GM21723 (cell line): Measurements from ENCODE around the gene LIMK2.

ENCODE experiments used
- ATAC-seq: cut with Tn5 transposase; IDR thresholded peaks from one replicate; pipeline ENCODE4 v1.9.1; 2021; ENCODE audit warnings: mild to moderate bottlenecking, moderate library complexity; ENCODE audit not compliant: unreplicated experiment

The LIMK2 gene

GRCh38 chr22:31271026-31271425 is 58.9 kb downstream of the LIMK2 start:
- ATAC-seq: no peak

- no peak for ATAC-seq
Measured at GRCh38 chr22:31271485-31271884, 59.4 kb downstream of the LIMK2 start.

GRCh38 chr22:31272522-31273446 is 60.7 kb downstream of the LIMK2 start:
- ATAC-seq: no peak

GRCh38 chr22:31274017-31274416 is 61.9 kb downstream of the LIMK2 start:
- ATAC-seq: no peak

GRCh38 chr22:31275018-31275417 is 62.9 kb downstream of the LIMK2 start:
- ATAC-seq: no peak

GRCh38 chr22:31275576-31275975 is 63.5 kb downstream of the LIMK2 start:
- no peak for ATAC-seq

- no peak for ATAC-seq
Measured at GRCh38 chr22:31276426-31277167, 64.5 kb downstream of the LIMK2 start.

GRCh38 chr22:31277741-31278140 is 65.6 kb downstream of the LIMK2 start:
- ATAC-seq: no peak

GRCh38 chr22:31278151-31278621 is 66.1 kb downstream of the LIMK2 start:
- ATAC-seq: no peak

- ATAC-seq: no peak
Measured at GRCh38 chr22:31278626-31279326, 66.7 kb downstream of the LIMK2 start.

- no peak for ATAC-seq
Measured at GRCh38 chr22:31279327-31279669, 67.2 kb downstream of the LIMK2 start.

- ATAC-seq: no peak
Measured at GRCh38 chr22:31279821-31280505, 67.9 kb downstream of the LIMK2 start.

- ATAC-seq: no peak
Measured at GRCh38 chr22:31281733-31282132, 69.6 kb downstream of the LIMK2 start.

- no peak for ATAC-seq
Measured at GRCh38 chr22:31282748-31283468, 70.8 kb downstream of the LIMK2 start.

GRCh38 chr22:31284281-31285155 is 72.4 kb downstream of the LIMK2 start:
- ATAC-seq: no peak

- no peak for ATAC-seq
Measured at GRCh38 chr22:31286360-31287255, 74.5 kb downstream of the LIMK2 start.

- no peak for ATAC-seq
Measured at GRCh38 chr22:31287818-31288495, 75.9 kb downstream of the LIMK2 start.
